HG02759 (cell line): ENCODE measurements around the gene SMYD3.

ENCODE experiments used
- ATAC-seq: cut with Tn5 transposase; IDR thresholded peaks from one replicate; pipeline ENCODE4 v1.9.1; 2021; ENCODE audit warnings: mild to moderate bottlenecking, moderate library complexity; ENCODE audit not compliant: unreplicated experiment

Gene SMYD3

GRCh38 chr1:246476771-246477170, 30.3 kb downstream of the SMYD3 start:
- no peak for ATAC-seq

DNA sequence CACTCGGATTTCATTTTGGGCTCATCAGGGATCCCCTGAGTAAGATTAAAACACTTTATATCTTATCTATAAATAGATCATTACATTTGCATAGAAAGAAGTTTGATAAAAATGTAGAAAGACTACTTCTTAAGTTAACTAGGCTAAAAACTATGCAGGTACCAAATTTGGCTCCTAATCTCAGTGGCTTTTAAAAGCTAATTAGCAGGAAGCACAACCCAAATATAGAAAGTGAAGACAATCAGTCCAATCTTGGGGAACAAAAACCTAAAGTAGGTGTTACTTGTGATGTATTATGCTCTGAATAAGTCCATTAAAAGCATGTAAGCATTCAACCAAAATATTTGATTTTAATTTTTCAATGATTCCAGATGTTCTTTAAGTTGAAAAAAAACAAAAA, 35.4 kb downstream of the SMYD3 start:
- no peak for ATAC-seq

DNA sequence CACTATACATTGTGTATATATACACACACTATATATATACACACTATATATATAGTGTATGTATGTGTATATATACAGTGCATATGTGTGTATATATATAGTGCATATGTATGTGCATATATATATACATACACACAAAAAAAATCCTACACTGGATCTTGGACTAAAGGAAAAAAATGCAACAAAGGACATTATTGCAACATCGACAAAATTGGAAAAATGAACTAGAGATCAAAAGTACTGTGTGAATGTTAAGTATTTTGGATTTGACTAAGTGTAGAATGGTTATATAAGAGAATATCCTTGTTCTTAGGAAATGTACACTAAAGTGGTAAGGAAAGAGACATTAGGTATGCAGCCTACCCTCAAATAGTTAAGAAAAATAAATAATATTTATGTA, 36.5 kb downstream of the SMYD3 start:
- ATAC-seq, result no peak

GRCh38 chr1:246462986-246463385, 44.1 kb downstream of the SMYD3 start:
- ATAC-seq, result no peak

- no peak for ATAC-seq
These were observed 46.7 kb downstream of the SMYD3 start for GRCh38 chr1:246460406-246460805.

- no peak for ATAC-seq
These were observed 47.9 kb downstream of the SMYD3 start for GRCh38 chr1:246459221-246459620.

DNA sequence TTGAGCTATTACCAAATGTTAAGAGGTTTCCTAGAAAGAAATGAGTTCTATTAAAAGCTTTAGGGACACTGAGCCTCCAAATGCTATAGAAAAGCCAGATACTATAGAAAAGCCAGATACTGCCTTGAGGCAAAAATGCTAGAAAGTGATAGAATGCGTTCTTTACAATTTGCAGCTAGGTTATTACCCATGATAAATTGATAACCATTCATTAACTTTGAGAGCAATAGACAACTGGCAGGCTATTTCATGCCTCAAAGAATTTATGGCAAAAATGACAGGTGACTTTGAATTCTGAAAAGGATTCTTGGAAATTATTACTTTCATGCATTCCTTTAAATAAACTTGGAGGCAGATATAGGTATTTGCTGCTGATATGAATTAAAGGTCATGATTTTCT, 51.6 kb downstream of the SMYD3 start:
- ATAC-seq, result no peak

DNA sequence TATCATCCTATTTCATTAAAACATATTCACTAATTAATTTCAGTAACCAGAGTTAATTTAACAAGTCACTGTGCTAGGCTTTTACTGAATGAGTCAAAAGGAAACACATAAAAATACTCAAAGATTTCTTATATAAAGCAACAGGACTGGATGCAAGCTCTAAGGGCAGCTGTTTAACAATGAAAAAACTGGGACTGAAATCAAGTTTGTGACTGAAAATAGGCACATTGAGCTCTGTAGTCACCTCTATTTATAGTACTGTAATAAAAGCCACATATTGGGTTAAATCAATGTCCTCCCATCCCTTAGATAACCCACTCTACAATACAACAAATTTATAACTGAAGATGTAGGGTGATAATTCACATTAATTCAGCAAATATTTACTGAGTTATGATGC, 52.4 kb downstream of the SMYD3 start:
- ATAC-seq, result no peak

GRCh38 chr1:246450611-246451251, 56.3 kb downstream of the SMYD3 start:
- no peak for ATAC-seq

DNA sequence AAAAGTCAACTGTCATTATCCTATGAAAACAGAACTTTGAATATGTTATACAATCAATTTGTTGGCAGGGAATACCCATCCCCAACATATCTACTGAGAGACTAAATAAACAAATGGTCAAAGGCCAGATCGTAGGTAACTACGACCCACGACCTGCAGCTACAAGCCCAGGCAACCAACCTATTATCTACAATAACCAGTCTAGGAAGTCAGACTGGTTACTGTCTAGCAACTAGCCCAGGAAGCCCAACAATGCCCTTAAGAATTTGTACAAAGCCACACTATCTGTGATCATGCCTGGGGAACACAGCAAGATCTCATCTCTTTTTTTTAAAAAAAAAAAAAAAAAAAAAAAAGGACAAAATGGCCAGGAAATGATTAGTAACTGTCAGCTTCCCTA, 58.7 kb downstream of the SMYD3 start:
- ATAC-seq, result no peak

DNA sequence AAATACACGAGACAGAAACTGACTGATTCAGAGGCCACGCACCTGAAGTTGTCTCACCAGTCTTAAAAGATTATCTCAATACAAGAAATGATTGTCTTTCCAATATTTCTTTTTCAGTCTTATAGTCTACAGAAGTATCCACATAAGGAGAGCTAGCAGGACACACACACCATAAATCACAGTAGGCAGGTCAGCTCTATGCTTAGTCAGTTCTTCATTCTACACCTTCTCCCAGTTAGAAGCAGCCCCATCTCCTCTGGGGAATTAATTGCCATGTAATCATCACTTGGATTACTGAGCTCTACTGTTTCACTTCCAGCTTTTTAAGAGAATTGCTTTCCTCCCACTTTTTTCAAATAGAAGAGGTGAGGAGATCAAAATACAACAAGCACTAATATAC, 59.6 kb downstream of the SMYD3 start:
- no peak for ATAC-seq

- ATAC-seq, result no peak
These were observed 61.6 kb downstream of the SMYD3 start for GRCh38 chr1:246445503-246445902.

GRCh38 chr1:246444617-246445016, 62.5 kb downstream of the SMYD3 start:
- no peak for ATAC-seq

- no peak for ATAC-seq
These were observed 69.1 kb downstream of the SMYD3 start for GRCh38 chr1:246437961-246438360.

GRCh38 chr1:246435421-246436041, 71.5 kb downstream of the SMYD3 start:
- ATAC-seq, result no peak

DNA sequence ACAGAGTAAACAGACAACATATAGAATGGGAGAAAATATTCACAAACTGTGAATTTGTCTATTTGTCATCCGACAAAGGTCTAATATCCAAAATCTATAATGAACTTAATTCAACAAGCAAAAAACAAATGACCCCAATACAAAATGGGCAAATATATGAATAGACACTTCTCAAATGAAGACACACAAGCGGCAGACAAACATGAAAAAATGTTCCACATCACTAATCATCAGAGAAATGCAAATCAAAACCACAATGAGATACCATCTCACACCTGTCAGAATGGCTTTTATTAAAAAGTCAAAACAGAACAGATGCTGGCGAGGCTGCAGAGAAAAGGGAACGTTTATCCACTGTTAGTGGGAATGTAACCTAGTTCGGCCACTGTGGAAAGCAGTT, 72.7 kb downstream of the SMYD3 start:
- no peak for ATAC-seq

DNA sequence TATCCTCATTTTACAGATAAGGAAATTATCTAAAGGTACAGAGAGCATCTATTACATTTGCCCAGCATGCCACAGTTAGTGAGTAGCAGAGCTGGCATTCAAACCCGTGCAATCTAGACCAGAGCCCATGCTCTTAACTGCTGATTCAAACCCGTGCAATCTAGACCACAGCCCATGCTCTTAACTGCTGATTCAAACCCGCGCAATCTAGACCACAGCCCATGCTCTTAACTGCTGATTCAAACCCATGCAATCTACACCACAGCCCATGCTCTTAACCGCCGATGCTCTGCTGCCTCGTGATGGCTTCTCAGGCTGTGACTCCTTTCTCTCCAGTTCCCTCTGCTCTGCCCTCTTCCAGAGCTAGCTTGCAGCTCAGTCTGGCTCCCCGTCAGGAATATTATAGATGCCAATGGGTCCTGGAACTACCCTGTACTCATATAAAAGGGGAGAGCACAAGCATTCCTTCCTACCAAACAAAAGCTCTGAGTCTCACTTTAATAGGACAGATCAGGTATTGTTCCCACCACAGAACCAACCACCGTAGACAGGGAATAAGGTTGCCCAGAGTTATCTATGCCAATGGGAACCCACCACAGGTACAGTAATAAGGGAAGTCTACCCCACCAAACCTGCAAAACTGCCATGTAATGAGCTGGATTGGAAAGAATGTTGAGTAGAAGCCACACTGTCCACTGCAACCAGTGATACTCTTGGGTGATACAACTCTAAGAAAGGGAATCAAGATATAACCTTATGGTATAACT, 78.4 kb downstream of the SMYD3 start:
- peak; percentile 55 for ATAC-seq

- no peak for ATAC-seq
These were observed 79.5 kb downstream of the SMYD3 start for GRCh38 chr1:246427611-246428010.

DNA sequence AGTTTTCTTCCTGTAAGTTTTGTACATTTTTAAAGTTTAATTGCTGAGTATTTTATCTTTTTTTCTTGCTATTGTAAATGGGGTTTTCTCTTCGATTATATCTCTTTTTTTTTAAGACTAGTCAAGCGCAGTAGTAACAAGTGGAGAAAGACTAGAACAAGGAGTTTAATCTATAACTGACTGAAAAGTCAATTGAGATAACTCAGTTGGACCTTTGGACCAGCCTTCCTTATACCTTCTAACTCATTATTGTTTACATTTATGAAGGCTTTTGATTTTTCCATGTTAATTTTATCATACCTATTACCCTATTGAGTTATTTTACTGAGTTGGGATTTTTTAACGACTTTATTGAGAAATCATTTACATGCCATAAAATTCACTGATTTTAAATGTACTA, 81.2 kb downstream of the SMYD3 start:
- no peak for ATAC-seq

- no peak for ATAC-seq
These were observed 81.8 kb downstream of the SMYD3 start for GRCh38 chr1:246425139-246425794.

DNA sequence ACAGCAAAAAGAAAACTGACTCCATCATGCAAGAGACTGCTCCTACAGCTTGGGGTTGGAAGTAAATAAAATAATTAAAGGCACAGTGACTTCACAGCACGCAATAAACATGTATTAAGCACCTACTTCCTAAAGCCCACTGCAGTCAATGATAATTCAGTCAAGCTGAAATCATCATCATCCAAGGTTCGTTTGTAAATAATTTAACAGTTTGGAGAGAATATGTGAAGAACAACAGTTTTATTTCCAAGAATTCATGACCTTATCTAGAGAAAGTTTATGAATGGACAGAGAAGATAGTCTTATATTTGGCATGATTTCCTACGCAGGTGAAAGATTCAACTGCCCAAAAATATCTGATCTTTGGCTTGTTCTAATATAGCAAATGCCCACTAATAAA, 86.8 kb downstream of the SMYD3 start:
- ATAC-seq, result no peak
